Ascending aorta (tissue), 2 donors: ENCODE results near the gene ABCA4. TPM values are rescaled to one million over a fixed set of nuclear protein-coding genes. Genes with fewer than 3 reads are reported as not detected.

ENCODE experiments used
- DNase-seq, 2 donors: peaks; one replicate each; pipeline ENCODE4 v3.0.0-alpha.2; 2019; ENCODE audit warnings: low spot score in 2 of 2
- H3K27ac ChIP-seq, 2 donors: fragments of 200-600 bp; sonication (generic); one replicate each; pipeline ENCODE4 v1.5.1; 2016 to 2017; ENCODE audit warnings: mild to moderate bottlenecking in 1 of 2
- H3K27me3 ChIP-seq: fragments of 200-600 bp; sonication (generic); one replicate; pipeline ENCODE4 v1.5.1; 2017
- H3K36me3 ChIP-seq, 2 donors: fragments of 200-600 bp; sonication (generic); one replicate each; pipeline ENCODE4 v1.5.1; 2016
- H3K4me1 ChIP-seq, 2 donors: fragments of 200-600 bp; sonication (generic); one replicate each; pipeline ENCODE4 v1.5.1; 2016 to 2017; ENCODE audit warnings: mild to moderate bottlenecking in 1 of 2
- H3K4me3 ChIP-seq, 2 donors: fragments of 200-600 bp; sonication (generic); one replicate each; pipeline ENCODE4 v1.5.1; 2016 to 2017; ENCODE audit warnings: mild to moderate bottlenecking in 1 of 2
- H3K9me3 ChIP-seq, 2 donors: fragments of 200-600 bp; sonication (generic); one replicate each; pipeline ENCODE4 v1.5.1; 2016
- intact Hi-C: fragments of 100-400 bp; cut with DNase I; formaldehyde crosslinking; loops from one replicate; pipeline ENCODE4 v1.15.1; 2023
- total RNA-seq: library from RNA; depleted of rRNA; stranded (reverse); fragments of >200 nt; gene quantifications from one replicate; pipeline ENCODE4 v1.1.0, GENCODE V29; 2016
- TF ChIP-seq, protein P1 (sequence below), 3 experiments: fragments of 200-600 bp in 2 of 3; fragments of 450-650 bp in 1 of 3; sonication (generic) in 2 of 3; IDR thresholded peaks; one replicate each; pipeline ENCODE4 v1.5.1; 2016 to 2019; ENCODE audit warnings: antibody characterized with exemption in 3 of 3, mild to moderate bottlenecking in 1 of 3, moderate library complexity in 1 of 3

Gene ABCA4
- total RNA-seq, 1 donor from 2014 or later: not detected

- intact Hi-C loops: loop anchor here (2.0 kb wide), 1 partner anchor 45 kb away; no protein-coding TSS in a partner anchor
- peak overlapping the region; percentile 63 to 79 for H3K27ac ChIP-seq
- H3K36me3 ChIP-seq: no peaks in the 10 kb centered on the region
- DNase-seq: no peak
- no peaks in the 10 kb centered on the region for H3K9me3 ChIP-seq
- H3K4me3 ChIP-seq: peak overlapping the region; percentile 9 to 16
- TF ChIP-seq, protein P1, sequence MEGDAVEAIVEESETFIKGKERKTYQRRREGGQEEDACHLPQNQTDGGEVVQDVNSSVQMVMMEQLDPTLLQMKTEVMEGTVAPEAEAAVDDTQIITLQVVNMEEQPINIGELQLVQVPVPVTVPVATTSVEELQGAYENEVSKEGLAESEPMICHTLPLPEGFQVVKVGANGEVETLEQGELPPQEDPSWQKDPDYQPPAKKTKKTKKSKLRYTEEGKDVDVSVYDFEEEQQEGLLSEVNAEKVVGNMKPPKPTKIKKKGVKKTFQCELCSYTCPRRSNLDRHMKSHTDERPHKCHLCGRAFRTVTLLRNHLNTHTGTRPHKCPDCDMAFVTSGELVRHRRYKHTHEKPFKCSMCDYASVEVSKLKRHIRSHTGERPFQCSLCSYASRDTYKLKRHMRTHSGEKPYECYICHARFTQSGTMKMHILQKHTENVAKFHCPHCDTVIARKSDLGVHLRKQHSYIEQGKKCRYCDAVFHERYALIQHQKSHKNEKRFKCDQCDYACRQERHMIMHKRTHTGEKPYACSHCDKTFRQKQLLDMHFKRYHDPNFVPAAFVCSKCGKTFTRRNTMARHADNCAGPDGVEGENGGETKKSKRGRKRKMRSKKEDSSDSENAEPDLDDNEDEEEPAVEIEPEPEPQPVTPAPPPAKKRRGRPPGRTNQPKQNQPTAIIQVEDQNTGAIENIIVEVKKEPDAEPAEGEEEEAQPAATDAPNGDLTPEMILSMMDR (IDR thresholded peaks at IDR 0.05): no peak
- no peaks in the 10 kb centered on the region for H3K27me3 ChIP-seq
- peaks cover 10 to 29% of the 10 kb centered on the region in 2 donors for H3K4me1 ChIP-seq
These were observed 27.0 kb downstream of the ABCA4 start for GRCh38 chr1:94093996-94094395.

GRCh38 chr1:94093396-94093795 is 27.6 kb downstream of the ABCA4 start:
- Histone ChIP-seq H3K9me3 (no peaks in the 10 kb centered on the region), H3K27ac (peak overlapping the region; percentile 63 to 79), H3K4me3 (no peak overlapping the region), H3K27me3 (no peaks in the 10 kb centered on the region), H3K36me3 (no peaks in the 10 kb centered on the region), H3K4me1 (peaks cover 10 to 29% of the 10 kb centered on the region in 2 donors)
- no peak for DNase-seq
- TF ChIP-seq, protein P1 (IDR thresholded peaks at IDR 0.05): no peak
- intact Hi-C loops: no loop called here

GRCh38 chr1:94092210-94092613 is 28.7 kb downstream of the ABCA4 start:
- Histone ChIP-seq H3K27me3 (no peaks in the 10 kb centered on the region), H3K4me3 (no peak overlapping the region), H3K4me1 (peaks cover 10 to 29% of the 10 kb centered on the region in 2 donors), H3K27ac (peak overlapping the region in 1 of 2 donors; percentile 41), H3K9me3 (no peaks in the 10 kb centered on the region), H3K36me3 (no peaks in the 10 kb centered on the region)
- TF ChIP-seq, protein P1 (IDR thresholded peaks at IDR 0.05): no peak
- intact Hi-C loops: no loop called here
- DNase-seq: no peak

GRCh38 chr1:94090761-94091160 is 30.2 kb downstream of the ABCA4 start:
- no peaks in the 10 kb centered on the region for H3K9me3 ChIP-seq
- H3K4me3 ChIP-seq: no peak overlapping the region
- H3K4me1 ChIP-seq: peaks cover 9 to 24% of the 10 kb centered on the region in 2 donors
- TF ChIP-seq, protein P1 (IDR thresholded peaks at IDR 0.05): no peak
- H3K27me3 ChIP-seq: no peaks in the 10 kb centered on the region
- DNase-seq: no peak
- H3K36me3 ChIP-seq: no peaks in the 10 kb centered on the region
- intact Hi-C loops: no loop called here
- H3K27ac ChIP-seq: no peak overlapping the region

GRCh38 chr1:94087193-94087592 is 33.8 kb downstream of the ABCA4 start:
- no peak overlapping the region for H3K4me3 ChIP-seq
- no peak for DNase-seq
- no peaks in the 10 kb centered on the region for H3K27me3 ChIP-seq
- no peaks in the 10 kb centered on the region for H3K9me3 ChIP-seq
- H3K27ac ChIP-seq: no peak overlapping the region
- H3K4me1 ChIP-seq: no peaks in the 10 kb centered on the region
- no peaks in the 10 kb centered on the region for H3K36me3 ChIP-seq
- intact Hi-C loops: no loop called here
- TF ChIP-seq, protein P1 (IDR thresholded peaks at IDR 0.05): no peak

- Histone ChIP-seq H3K4me1 (no peaks in the 10 kb centered on the region), H3K4me3 (no peak overlapping the region), H3K36me3 (no peaks in the 10 kb centered on the region), H3K27me3 (no peaks in the 10 kb centered on the region), H3K9me3 (no peaks in the 10 kb centered on the region), H3K27ac (no peak overlapping the region)
- DNase-seq: no peak
- intact Hi-C loops: no loop called here
- TF ChIP-seq, protein P1 (IDR thresholded peaks at IDR 0.05): no peak
These were observed 36.4 kb downstream of the ABCA4 start for GRCh38 chr1:94084547-94084946.
